ENCODE measurements around the gene PLEK2. TPM values are rescaled to one million over a fixed set of nuclear protein-coding genes. Genes with fewer than 3 reads are reported as not detected.

The PLEK2 gene
- total RNA-seq, 1 donor from 2014 or later = not detected

GRCh38 chr14:67421356-67422224 lies 9.6 kb upstream of the PLEK2 start:
- TF ChIP-seq CTCF (IDR thresholded peaks at IDR 0.05) = no peak
- Mint-ChIP-seq H3K4me3 (ENCODE audit: unreplicated experiment) (no peak overlapping the region), H3K27me3 (ENCODE audit: low read depth) (peaks cover 7% of the 10 kb centered on the region), H3K36me3 (ENCODE audit: low read depth) (no peaks in the 10 kb centered on the region), H3K4me1 (ENCODE audit: low read depth) (no peaks in the 10 kb centered on the region), H3K27ac (ENCODE audit: unreplicated experiment) (no peak overlapping the region), H3K9me3 (ENCODE audit: low read depth) (no peaks in the 10 kb centered on the region)
- no peak for DNase-seq (ENCODE audit: low spot score)

- DNase-seq (ENCODE audit: low spot score) = no peak
- Mint-ChIP-seq H3K27ac (ENCODE audit: unreplicated experiment) (no peak overlapping the region), H3K36me3 (ENCODE audit: low read depth) (no peaks in the 10 kb centered on the region), H3K4me1 (ENCODE audit: low read depth) (no peaks in the 10 kb centered on the region), H3K27me3 (ENCODE audit: low read depth) (peaks cover 2% of the 10 kb centered on the region), H3K4me3 (ENCODE audit: unreplicated experiment) (no peak overlapping the region), H3K9me3 (ENCODE audit: low read depth) (no peaks in the 10 kb centered on the region)
- TF ChIP-seq CTCF (IDR thresholded peaks at IDR 0.05) = peak; percentile 48
Observed at GRCh38 chr14:67420102-67420739, 8.3 kb upstream of the PLEK2 start.

- Mint-ChIP-seq H3K27me3 (ENCODE audit: low read depth) (no peaks in the 10 kb centered on the region), H3K4me1 (ENCODE audit: low read depth) (peaks cover 8% of the 10 kb centered on the region), H3K36me3 (ENCODE audit: low read depth) (no peaks in the 10 kb centered on the region), H3K27ac (ENCODE audit: unreplicated experiment) (no peak overlapping the region), H3K9me3 (ENCODE audit: low read depth) (no peaks in the 10 kb centered on the region), H3K4me3 (ENCODE audit: unreplicated experiment) (no peak overlapping the region)
- DNase-seq (ENCODE audit: low spot score) = no peak
- no peak for TF ChIP-seq CTCF (IDR thresholded peaks at IDR 0.05)
Observed at GRCh38 chr14:67418401-67419191, 6.6 kb upstream of the PLEK2 start.

GRCh38 chr14:67417633-67418032 lies 5.7 kb upstream of the PLEK2 start:
- peaks cover 8% of the 10 kb centered on the region for H3K4me1 Mint-ChIP-seq (ENCODE audit: low read depth)
- H3K27me3 Mint-ChIP-seq (ENCODE audit: low read depth) = no peaks in the 10 kb centered on the region
- no peak for TF ChIP-seq CTCF (IDR thresholded peaks at IDR 0.05)

GRCh38 chr14:67416810-67417209 lies 4.8 kb upstream of the PLEK2 start:
- no peak for DNase-seq (ENCODE audit: low spot score)
- TF ChIP-seq CTCF (IDR thresholded peaks at IDR 0.05) = no peak
- H3K27me3 Mint-ChIP-seq (ENCODE audit: low read depth) = no peaks in the 10 kb centered on the region
- H3K36me3 Mint-ChIP-seq (ENCODE audit: low read depth) = no peaks in the 10 kb centered on the region
- H3K4me3 Mint-ChIP-seq (ENCODE audit: unreplicated experiment) = no peak overlapping the region
- no peak overlapping the region for H3K27ac Mint-ChIP-seq (ENCODE audit: unreplicated experiment)
- H3K4me1 Mint-ChIP-seq (ENCODE audit: low read depth) = peaks cover 8% of the 10 kb centered on the region
- H3K9me3 Mint-ChIP-seq (ENCODE audit: low read depth) = no peaks in the 10 kb centered on the region

More at GRCh38 chr14:67417633-67418032, 5.7 kb upstream of the PLEK2 start:
- Mint-ChIP-seq H3K27ac (ENCODE audit: unreplicated experiment) (no peak overlapping the region), H3K9me3 (ENCODE audit: low read depth) (no peaks in the 10 kb centered on the region), H3K4me3 (ENCODE audit: unreplicated experiment) (no peak overlapping the region), H3K36me3 (ENCODE audit: low read depth) (no peaks in the 10 kb centered on the region)
- DNase-seq (ENCODE audit: low spot score) = no peak
